A375 (cell line): ENCODE data around the gene OR6C3. TPM values are rescaled to one million over a fixed set of nuclear protein-coding genes. Genes with fewer than 3 reads are reported as not detected.

Source experiments
- total RNA-seq: library from RNA; depleted of rRNA; stranded (reverse); fragments of >200 nt; shearing (Covaris generic); gene quantifications from 2 replicates; pipeline ENCODE4 v1.2.3, GENCODE V29; 2014; rRNA removed

Gene OR6C3
- total RNA-seq: not detected in 2 replicates

GRCh38 chr12:55330446-55330845, at the start of gene OR6C3:
Gene OR6C3 (plus strand): TSS chr12:55330746. CDS start chr12:55331701, 955 bp downstream.

GRCh38 chr12:55296469-55296868, 34.1 kb upstream of the OR6C3 start, which contains the start of gene OR6C6:
Gene OR6C6 (minus strand): TSS chr12:55296569. CDS start chr12:55295232, 1,337 bp downstream.

GRCh38 chr12:55314043-55314442, 16.5 kb upstream of the OR6C3 start, which contains the start of gene OR6C1:
Gene OR6C1 (plus strand): TSS chr12:55314343. CDS start chr12:55320600, 6,257 bp downstream.

GRCh38 chr12:55362675-55363074, 32.1 kb downstream of the OR6C3 start, which contains the start of gene OR6C75:
Gene OR6C75 (plus strand): TSS chr12:55362975. CDS start chr12:55365111, 2,136 bp downstream.

Other genes with a start within 250 kb of the OR6C3 start
- gene OR9K2, start 204.3 kb upstream of the OR6C3 start, total RNA-seq: not detected in 2 replicates
- not detected in 2 replicates for gene OR10A7, start 109.7 kb upstream of the OR6C3 start, total RNA-seq
- not detected in 2 replicates for gene OR6C74, start 86.1 kb upstream of the OR6C3 start, total RNA-seq
- gene OR6C6, start 34.2 kb upstream of the OR6C3 start, total RNA-seq: not detected in 2 replicates
- gene OR6C1, start 16.4 kb upstream of the OR6C3 start, total RNA-seq: not detected in 2 replicates
- gene OR6C75, start 32.2 kb downstream of the OR6C3 start, total RNA-seq: not detected in 2 replicates
- not detected in 2 replicates for gene OR6C65, start 69.8 kb downstream of the OR6C3 start, total RNA-seq
- gene OR6C76, start 95.5 kb downstream of the OR6C3 start, total RNA-seq: not detected in 2 replicates
- gene OR6C2, start 113.3 kb downstream of the OR6C3 start, total RNA-seq: not detected in 2 replicates
- 0.38 TPM in 1 of 2 replicates, not detected in the other for gene OR6C70, start 139.4 kb downstream of the OR6C3 start, total RNA-seq
- not detected in 2 replicates for gene OR6C68, start 161.6 kb downstream of the OR6C3 start, total RNA-seq
- not detected in 2 replicates for gene OR6C4, start 218.9 kb downstream of the OR6C3 start, total RNA-seq
- gene OR2AP1, start 241.7 kb downstream of the OR6C3 start, total RNA-seq: not detected in 2 replicates